OCI-LY3 (cell line): Measurements from ENCODE around the gene MYL2.

Source experiments
- EZH2phosphoT487 ChIP-seq: fragments of 200-600 bp; shearing (Covaris generic); IDR thresholded peaks from 2 replicates; pipeline ENCODE4 v1.6.1; 2018; ENCODE audit warnings: antibody characterized with exemption, mixed run types, low read depth
- TF ChIP-seq, protein P1 (sequence below): fragments of 200-600, 300-600 bp; sonication (generic); IDR thresholded peaks from 2 replicates; pipeline ENCODE4 v1.5.1; 2014; ENCODE audit warnings: antibody characterized with exemption, low read length, low read depth

DNA sequence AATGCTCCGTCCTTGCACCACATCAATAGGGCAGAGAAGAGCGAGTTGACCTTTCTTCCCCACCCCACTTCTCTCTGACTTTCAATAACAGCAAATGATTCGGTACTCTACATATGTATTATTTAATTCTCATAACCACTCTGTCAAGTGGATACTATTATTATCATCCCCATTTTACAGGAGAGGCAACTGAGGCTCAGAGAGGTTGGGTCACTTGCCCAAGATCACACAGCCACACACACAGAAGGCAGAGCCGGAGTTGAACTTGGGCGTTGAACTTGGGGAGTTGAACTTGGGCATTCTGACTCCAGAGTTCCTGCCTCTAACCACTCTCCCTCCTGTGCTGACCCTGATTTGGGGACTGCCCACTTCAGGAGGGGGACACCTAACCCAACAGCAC is 659 bp downstream of the MYL2 start:
- TF ChIP-seq, protein P1, sequence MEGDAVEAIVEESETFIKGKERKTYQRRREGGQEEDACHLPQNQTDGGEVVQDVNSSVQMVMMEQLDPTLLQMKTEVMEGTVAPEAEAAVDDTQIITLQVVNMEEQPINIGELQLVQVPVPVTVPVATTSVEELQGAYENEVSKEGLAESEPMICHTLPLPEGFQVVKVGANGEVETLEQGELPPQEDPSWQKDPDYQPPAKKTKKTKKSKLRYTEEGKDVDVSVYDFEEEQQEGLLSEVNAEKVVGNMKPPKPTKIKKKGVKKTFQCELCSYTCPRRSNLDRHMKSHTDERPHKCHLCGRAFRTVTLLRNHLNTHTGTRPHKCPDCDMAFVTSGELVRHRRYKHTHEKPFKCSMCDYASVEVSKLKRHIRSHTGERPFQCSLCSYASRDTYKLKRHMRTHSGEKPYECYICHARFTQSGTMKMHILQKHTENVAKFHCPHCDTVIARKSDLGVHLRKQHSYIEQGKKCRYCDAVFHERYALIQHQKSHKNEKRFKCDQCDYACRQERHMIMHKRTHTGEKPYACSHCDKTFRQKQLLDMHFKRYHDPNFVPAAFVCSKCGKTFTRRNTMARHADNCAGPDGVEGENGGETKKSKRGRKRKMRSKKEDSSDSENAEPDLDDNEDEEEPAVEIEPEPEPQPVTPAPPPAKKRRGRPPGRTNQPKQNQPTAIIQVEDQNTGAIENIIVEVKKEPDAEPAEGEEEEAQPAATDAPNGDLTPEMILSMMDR: no peak
- TF ChIP-seq EZH2phosphoT487: no peak
